Stomach (tissue), 4 donors: ENCODE data around the gene ANKRD44.

Experiments used
- CTCF ChIP-seq, 7 experiments: fragments of 450-650 bp in 4 of 7; fragments of 200-600 bp in 3 of 7; sonication (generic) in 3 of 7; IDR thresholded peaks; one replicate each; pipeline ENCODE4 v1.5.1; 2016 to 2019; ENCODE audit warnings: antibody characterized with exemption in 7 of 7, control low read depth in 2 of 7, mild to moderate bottlenecking in 1 of 7
- EP300 ChIP-seq: sonication (generic); formaldehyde crosslinking; IDR thresholded peaks from one replicate; pipeline ENCODE4 v1.6.1; 2017; ENCODE audit warnings: antibody characterized with exemption
- POLR2AphosphoS5 ChIP-seq, 3 donors: sonication (generic); formaldehyde crosslinking; IDR thresholded peaks; one replicate each; pipeline ENCODE4 v1.6.1; 2016; ENCODE audit warnings: antibody characterized with exemption in 3 of 3

DNA sequence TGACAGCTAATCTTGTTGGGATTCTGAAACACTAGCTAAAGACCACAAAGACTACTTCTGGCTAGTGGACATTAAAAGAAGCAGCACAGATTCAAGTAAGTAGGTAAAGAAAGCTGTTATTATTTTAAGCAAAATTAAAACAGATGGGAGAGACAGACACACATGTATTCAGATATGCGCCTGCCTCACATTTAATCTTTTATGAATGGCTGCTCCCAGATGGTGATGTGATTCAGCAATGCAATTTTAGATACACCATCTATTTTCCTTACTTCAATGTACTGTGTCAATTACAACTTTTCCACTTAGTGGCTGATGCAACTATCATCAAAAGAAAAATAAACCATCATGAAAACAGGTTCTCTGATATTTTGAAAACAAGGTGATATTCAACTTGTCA is 251.1 kb downstream of the ANKRD44 start:
- TF ChIP-seq CTCF (IDR thresholded peaks at IDR 0.05), result no peak
- no peak for TF ChIP-seq POLR2AphosphoS5 (IDR thresholded peaks at IDR 0.05)
- no peak for TF ChIP-seq EP300
